Activated CD8-positive, alpha-beta memory T cell treated with anti-CD3 and anti-CD28 coated beads, Interleukin-2, amount 50 U/mL, for 1 hour (primary cell): ENCODE results near the gene KRT71.

Experiments
- DNase-seq: peaks from one replicate; pipeline ENCODE4 v3.0.0-alpha.2; 2020; ENCODE audit errors: extremely low read depth

KRT71 gene

DNA sequence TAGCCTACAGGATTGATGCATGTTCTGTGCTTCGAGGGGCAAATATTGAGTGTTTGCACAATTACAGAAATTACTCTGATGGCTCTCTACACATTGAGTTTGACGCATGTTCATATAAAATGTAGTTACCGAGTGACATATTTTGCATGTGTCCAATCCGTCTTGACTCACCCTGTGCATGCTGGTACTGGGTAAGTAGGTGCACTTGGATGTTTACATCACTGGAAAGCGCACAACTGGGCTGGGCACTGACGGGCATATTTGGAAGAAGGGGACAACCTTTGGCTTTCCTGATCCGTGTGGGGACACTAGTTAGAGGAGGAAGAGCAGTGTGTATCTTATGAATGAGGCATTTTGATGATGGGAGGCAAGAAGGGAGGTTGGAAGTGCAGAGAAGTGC is 55.0 kb downstream of the KRT71 start:
- no peak for DNase-seq

DNA sequence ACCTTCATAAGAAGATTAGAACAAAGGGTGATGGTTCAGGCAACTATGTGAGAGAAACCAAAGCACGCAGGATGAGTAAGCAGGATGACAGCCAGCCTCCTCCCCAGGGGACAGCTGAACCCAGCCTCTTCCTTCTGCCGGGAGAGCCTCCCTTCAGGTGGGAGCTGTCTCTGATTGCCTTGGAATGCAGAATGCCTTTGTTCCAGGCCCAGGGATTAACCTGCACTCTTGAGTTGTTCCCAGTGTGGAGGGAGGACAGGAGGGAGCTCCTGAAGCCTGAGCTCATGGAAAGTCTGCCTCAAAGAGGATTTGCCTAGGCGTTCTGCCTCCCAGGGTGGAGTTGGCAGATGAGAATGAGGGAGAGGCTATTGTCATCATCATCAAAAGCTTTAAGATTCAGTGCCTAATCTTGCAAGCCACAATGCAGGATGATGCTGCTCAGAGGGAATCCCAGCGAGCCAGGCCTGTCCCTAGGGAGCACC is 56.3 kb downstream of the KRT71 start:
- DNase-seq, result no peak

DNA sequence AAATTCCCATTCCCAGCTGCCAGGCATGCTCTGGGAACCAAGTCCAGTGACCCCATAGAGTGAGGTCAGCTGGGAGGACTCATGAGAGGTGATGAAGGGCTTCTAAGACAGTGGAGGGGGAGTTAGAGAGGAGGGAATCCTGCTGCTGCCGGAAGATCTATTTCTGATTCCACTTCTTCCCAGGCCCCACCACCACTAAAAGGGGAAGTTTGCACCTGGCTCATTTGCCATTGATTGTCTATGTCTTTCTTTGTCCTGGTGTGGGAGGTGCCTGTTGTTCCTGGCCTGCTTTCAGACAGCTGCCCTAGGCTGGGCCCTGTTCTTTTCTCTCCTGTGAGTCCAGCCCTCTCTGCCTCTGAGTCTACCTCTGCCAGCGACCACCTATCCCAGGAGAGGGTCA is 56.9 kb downstream of the KRT71 start:
- no peak for DNase-seq

DNA sequence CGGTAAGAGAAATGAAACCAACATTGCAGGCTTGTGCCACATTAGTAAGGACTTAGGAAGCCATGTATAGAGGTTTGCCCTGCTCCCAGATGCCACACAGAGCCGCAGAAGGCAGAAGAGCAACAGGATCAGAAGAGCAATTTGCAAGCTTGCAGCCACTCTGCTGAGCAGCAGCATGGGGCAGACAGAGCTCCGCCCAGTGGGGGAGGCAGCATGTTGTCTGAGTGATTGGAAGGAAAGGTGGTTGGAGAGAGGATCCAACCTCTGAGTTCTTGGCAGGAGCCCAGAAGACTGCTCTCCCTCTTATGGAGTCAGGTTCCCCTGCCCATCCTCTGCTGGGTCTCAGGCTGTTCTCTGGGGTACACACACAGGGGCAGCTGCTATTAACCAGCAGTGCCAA is 57.6 kb downstream of the KRT71 start:
- DNase-seq, result no peak

DNA sequence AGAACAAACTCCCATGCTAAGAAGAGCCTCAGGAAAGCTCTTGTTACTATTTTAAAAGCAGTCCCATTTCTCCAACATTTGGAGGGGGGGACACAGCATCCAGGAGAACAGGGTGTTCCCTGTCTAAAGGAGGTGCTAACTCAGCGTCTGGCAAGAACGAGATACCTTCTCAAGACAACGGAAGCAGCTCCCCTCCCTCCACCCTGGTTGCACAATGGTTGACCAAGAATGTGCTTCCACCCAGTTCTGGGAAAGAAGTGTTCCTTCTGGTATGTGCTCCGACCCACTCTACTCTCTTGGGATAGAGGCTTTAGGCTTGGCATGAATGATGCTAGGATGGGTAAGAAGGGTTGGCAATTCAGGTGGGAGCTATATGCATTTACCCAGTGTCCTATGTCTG is 58.4 kb downstream of the KRT71 start:
- no peak for DNase-seq

DNA sequence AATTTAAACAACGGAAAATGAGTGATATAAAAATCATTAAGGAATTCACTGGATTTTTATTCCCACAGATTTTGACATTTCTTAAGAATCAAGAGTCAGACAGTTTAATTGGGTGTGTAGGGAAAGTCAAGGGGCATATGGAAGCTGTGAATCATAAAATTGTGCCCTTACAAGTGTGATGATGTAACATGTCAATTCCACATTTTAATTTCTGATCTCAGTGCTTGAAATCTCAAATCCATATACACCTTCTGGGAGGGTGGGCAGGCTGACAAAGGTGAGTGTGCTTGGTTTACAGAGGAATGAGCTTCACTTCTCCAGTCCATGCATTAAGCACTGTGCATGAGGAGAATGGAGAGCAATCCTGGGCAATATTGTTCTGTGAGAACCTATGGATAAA is 58.8 kb downstream of the KRT71 start:
- no peak for DNase-seq
